ENCODE results near the gene M1AP.

- TF ChIP-seq CTCF (IDR thresholded peaks at IDR 0.05) (no peak), POLR2AphosphoS5 (IDR thresholded peaks at IDR 0.05) (no peak)
Measured at GRCh38 chr2:74685408-74685807, 37.3 kb upstream of the M1AP start.
